Spleen (tissue), 11 donors: ENCODE results near the gene NEUROG3. TPM values are rescaled to one million over a fixed set of nuclear protein-coding genes. Genes with fewer than 3 reads are reported as not detected.

Experiments used
- DNase-seq: peaks from one replicate; pipeline ENCODE4 v3.0.0-alpha.2; 2020
- H3K27ac ChIP-seq, 8 donors: fragments of 200-600 bp; sonication (generic) in 7 of 8; 1 replicate in 4 of 8; 2 replicates in 4 of 8; pipeline versions ENCODE4 v1.5.0 to v1.8.0; 2016 to 2021; ENCODE audit warnings: inconsistent platforms in 4 of 8, mild to moderate bottlenecking in 4 of 8, moderate library complexity in 1 of 8
- H3K27me3 ChIP-seq, 7 donors: fragments of 200-600 bp; sonication (generic) in 6 of 7; replicated peaks in 1 of 7; 1 replicate in 4 of 7; 2 replicates in 3 of 7; pipeline versions ENCODE4 v1.5.0 to v1.8.0; 2016 to 2021; ENCODE audit warnings: inconsistent platforms in 3 of 7, mild to moderate bottlenecking in 1 of 7
- H3K36me3 ChIP-seq, 6 donors: fragments of 200-600 bp; sonication (generic) in 5 of 6; 1 replicate in 4 of 6; 2 replicates in 2 of 6; pipeline versions ENCODE4 v1.5.0 to v1.8.0; 2016 to 2021; ENCODE audit warnings: inconsistent platforms in 2 of 6
- H3K4me1 ChIP-seq, 6 donors: fragments of 200-600 bp; sonication (generic) in 5 of 6; 1 replicate in 3 of 6; 2 replicates in 3 of 6; pipeline versions ENCODE4 v1.5.0 to v1.8.0; 2016 to 2021; ENCODE audit warnings: inconsistent platforms in 3 of 6
- H3K4me3 ChIP-seq, 8 donors: fragments of 200-600 bp; sonication (generic) in 7 of 8; 1 replicate in 4 of 8; 2 replicates in 4 of 8; pipeline versions ENCODE4 v1.5.0 to v1.8.0; 2016 to 2021; ENCODE audit warnings: inconsistent platforms in 4 of 8, mild to moderate bottlenecking in 4 of 8, moderate library complexity in 2 of 8
- H3K9me3 ChIP-seq, 8 donors: fragments of 200-600 bp; sonication (generic) in 7 of 8; 1 replicate in 4 of 8; 2 replicates in 4 of 8; pipeline versions ENCODE4 v1.5.0 to v1.8.0; 2016 to 2021; ENCODE audit warnings: inconsistent platforms in 4 of 8
- CTCF ChIP-seq, 11 experiments: fragments of 200-600 bp in 7 of 11; fragments of 450-650 bp in 4 of 11; sonication (generic) in 4 of 11; IDR thresholded peaks in 8 of 11; conservative IDR thresholded peaks in 3 of 11; 1 replicate in 7 of 11; 2 replicates in 4 of 11; pipeline versions ENCODE4 v1.4.0 to v1.8.0; 2016 to 2021; ENCODE audit warnings: antibody characterized with exemption in 11 of 11, inconsistent platforms in 4 of 11, mild to moderate bottlenecking in 1 of 11
- POLR2A ChIP-seq, 3 donors: fragments of 450-650 bp; IDR thresholded peaks; one replicate each; pipeline ENCODE4 v1.5.1; 2017; ENCODE audit warnings: antibody characterized with exemption in 3 of 3, mild to moderate bottlenecking in 1 of 3
- POLR2AphosphoS5 ChIP-seq, 3 donors: sonication (generic); formaldehyde crosslinking; IDR thresholded peaks; one replicate each; pipeline ENCODE4 v1.5.1; 2017; ENCODE audit warnings: antibody characterized with exemption in 3 of 3
- WGBS, 5 donors: extraction: QIAGEN DNeasy Blood & Tissue Kit in 3 of 5; methylation state at CpG; one replicate each; pipeline versions ENCODE4 v1.1.5 to v1.1.7; 2013 to 2018; 5-methylcytosine and 5-hydroxymethylcytosine counted together
- intact Hi-C: fragments of 100-400 bp; cut with DNase I; formaldehyde crosslinking; loops from one replicate; pipeline ENCODE4 v1.15.0; 2023; ENCODE audit warnings: low total_unique reads
- polyA plus RNA-seq, 3 donors: library from polyadenylated mRNA; stranded (reverse); fragments of 200-250 nt; gene quantifications; one replicate each; pipeline ENCODE4 v1.2.1, GENCODE V29; 2013
- total RNA-seq, 7 donors: library from RNA; depleted of rRNA in 3 of 7; stranded (reverse); fragments of >200 nt in 3 of 7; fragmentation: NEBNext Ultra II Directional in 4 of 7; extraction: Animal tissue kit (Norgen Biotek cat#: 25700) in 4 of 7; gene quantifications; one replicate each; pipeline versions ENCODE4 v1.1.0 to v1.2.1, GENCODE V29; 2016 to 2021
- donor health status: healthy with polysubstance abuse.
- donor health status: DM: no; HTN: no; CAD: no; lungs with moderate emphysema.
- donor health status: DM: no; HTN: no; CAD: no.
- donor health status: Bipolar disorder and iron deficiency.
- donor health status: healthy.
- donor health status: DM: no; HTN: no; CAD: no.
- donor health status: DM: yes; HTN: yes; CAD: no.

Gene NEUROG3
- total and polyA plus RNA-seq, 10 donors: 0.06 TPM; not detected in 8

DNA sequence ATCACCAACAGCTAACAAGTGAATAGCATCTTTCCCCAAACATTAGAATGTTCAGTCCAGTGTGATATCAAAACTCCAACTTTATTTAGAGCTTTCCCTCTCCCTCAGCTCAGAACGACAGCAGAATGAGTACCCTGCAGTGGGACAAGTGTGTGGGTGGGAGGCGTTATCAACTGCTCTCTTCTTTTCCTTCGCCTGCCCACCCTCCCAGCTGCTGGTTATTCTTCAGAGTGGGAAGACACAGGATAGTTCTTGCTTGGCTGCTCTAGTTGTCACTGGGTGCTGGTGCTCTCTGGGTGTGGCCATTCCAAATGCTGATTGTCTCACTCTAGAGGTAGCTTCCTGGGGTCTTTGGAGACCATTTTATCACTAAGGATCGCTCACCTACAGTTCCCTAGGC, 43.1 kb upstream of the NEUROG3 start:
- WGBS, 5 donors: 69 to 88% (median 75%) methylated on average over 4 of the region's 4 CpGs
- intact Hi-C loops: no loop called here
- peaks cover 0 to 29% (median 0%) of the 10 kb centered on the region in 7 donors for H3K27me3 ChIP-seq
- no peak overlapping the region for H3K4me3 ChIP-seq
- H3K9me3 ChIP-seq: no peaks in the 10 kb centered on the region
- no peaks in the 10 kb centered on the region for H3K4me1 ChIP-seq
- no peak overlapping the region for H3K27ac ChIP-seq
- DNase-seq: no peak
- TF ChIP-seq POLR2A (IDR thresholded peaks at IDR 0.05) (no peak), POLR2AphosphoS5 (IDR thresholded peaks at IDR 0.05) (no peak), CTCF (IDR thresholded peaks at IDR 0.05 in 8 of 11, conservative IDR thresholded peaks at IDR 0.05 in 3 of 11) (no peak)
- H3K36me3 ChIP-seq: no peaks in the 10 kb centered on the region

GRCh38 chr10:69614130-69614529, 40.9 kb upstream of the NEUROG3 start:
- H3K9me3 ChIP-seq: peaks cover 0 to 20% (median 16%) of the 10 kb centered on the region in 8 donors
- no peak overlapping the region for H3K4me3 ChIP-seq
- no peak overlapping the region for H3K27ac ChIP-seq
- H3K36me3 ChIP-seq: no peaks in the 10 kb centered on the region
- WGBS, 5 donors: 64 to 86% (median 77%) methylated on average over 1 of the region's 1 CpG
- intact Hi-C loops: no loop called here
- DNase-seq: no peak
- no peak for TF ChIP-seq CTCF (IDR thresholded peaks at IDR 0.05 in 8 of 11, conservative IDR thresholded peaks at IDR 0.05 in 3 of 11)
- TF ChIP-seq POLR2AphosphoS5 (IDR thresholded peaks at IDR 0.05): no peak
- no peak for TF ChIP-seq POLR2A (IDR thresholded peaks at IDR 0.05)
- H3K27me3 ChIP-seq: peaks cover 0 to 15% (median 0%) of the 10 kb centered on the region in 7 donors
- H3K4me1 ChIP-seq: no peaks in the 10 kb centered on the region

DNA sequence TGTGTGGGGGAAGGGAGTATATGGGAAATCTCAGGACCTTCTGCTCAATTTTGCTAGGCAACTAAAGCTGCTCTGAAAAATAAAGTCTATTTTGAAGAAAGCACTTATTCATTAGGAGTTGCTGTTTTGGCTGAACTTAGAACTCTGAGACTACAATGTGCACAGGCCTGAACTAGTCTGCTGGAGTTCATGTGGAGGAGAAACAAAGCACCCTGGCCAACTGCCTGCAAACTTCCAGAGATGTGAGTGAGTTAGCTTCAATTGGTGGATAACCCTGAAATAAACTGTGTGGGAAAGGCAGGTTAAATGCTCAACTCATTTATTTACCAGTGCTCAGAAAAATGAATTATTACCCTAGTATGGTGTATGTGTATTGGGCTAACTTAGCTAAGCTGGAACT, 39.5 kb upstream of the NEUROG3 start:
- Histone ChIP-seq H3K9me3 (peaks cover 0 to 33% (median 25%) of the 10 kb centered on the region in 8 donors), H3K27me3 (peaks cover 0 to 14% (median 0%) of the 10 kb centered on the region in 7 donors), H3K36me3 (no peaks in the 10 kb centered on the region), H3K27ac (no peak overlapping the region), H3K4me3 (no peak overlapping the region), H3K4me1 (no peaks in the 10 kb centered on the region)
- DNase-seq: no peak
- intact Hi-C loops: no loop called here
- TF ChIP-seq POLR2A (IDR thresholded peaks at IDR 0.05) (no peak), CTCF (IDR thresholded peaks at IDR 0.05 in 8 of 11, conservative IDR thresholded peaks at IDR 0.05 in 3 of 11) (no peak), POLR2AphosphoS5 (IDR thresholded peaks at IDR 0.05) (no peak)

DNA sequence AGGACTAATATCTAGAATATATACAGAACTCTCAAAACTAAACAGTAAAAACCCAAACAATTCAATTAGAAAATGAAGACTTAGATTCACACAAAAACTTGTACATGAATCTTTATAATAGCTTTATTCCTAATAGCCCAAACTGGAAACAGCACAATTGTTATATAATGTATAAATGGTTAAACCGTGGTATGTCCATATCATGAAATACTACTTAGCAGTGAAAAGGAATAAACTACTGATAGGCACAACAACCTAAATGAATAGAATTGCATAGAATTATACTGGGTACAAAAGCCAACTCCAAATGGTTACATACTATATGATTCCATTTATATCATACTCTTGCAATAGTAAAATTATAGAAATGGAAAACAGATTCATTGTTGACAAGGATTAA, 35.9 kb upstream of the NEUROG3 start:
- DNase-seq: no peak
- Histone ChIP-seq H3K36me3 (no peaks in the 10 kb centered on the region), H3K27ac (no peak overlapping the region), H3K9me3 (peaks cover 0 to 37% (median 25%) of the 10 kb centered on the region in 8 donors), H3K4me3 (no peak overlapping the region), H3K4me1 (no peaks in the 10 kb centered on the region), H3K27me3 (peaks cover 0 to 24% (median 0%) of the 10 kb centered on the region in 7 donors)
- intact Hi-C loops: no loop called here
- TF ChIP-seq POLR2A (IDR thresholded peaks at IDR 0.05) (no peak), CTCF (IDR thresholded peaks at IDR 0.05 in 8 of 11, conservative IDR thresholded peaks at IDR 0.05 in 3 of 11) (no peak), POLR2AphosphoS5 (IDR thresholded peaks at IDR 0.05) (no peak)
- 48 to 96% (median 84%) methylated on average over 1 of the region's 1 CpG for WGBS, 5 donors
